ENCODE measurements around the gene ART3. TPM values are rescaled to one million over a fixed set of nuclear protein-coding genes. Genes with fewer than 3 reads are reported as not detected.

The ART3 gene
- total RNA-seq, 1 donor from 2014 or later = 0.40 TPM

GRCh38 chr4:76087007-76087769 is 12.7 kb downstream of the ART3 start:
- Mint-ChIP-seq H3K4me1 (ENCODE audit: low read depth) (peaks cover 7% of the 10 kb centered on the region), H3K4me3 (ENCODE audit: unreplicated experiment) (peak overlapping the region; percentile 56), H3K27ac (ENCODE audit: unreplicated experiment) (no peak overlapping the region), H3K36me3 (ENCODE audit: low read depth) (no peaks in the 10 kb centered on the region), H3K27me3 (ENCODE audit: low read depth) (no peaks in the 10 kb centered on the region), H3K9me3 (ENCODE audit: low read depth) (no peaks in the 10 kb centered on the region)
- peak; percentile 78 for TF ChIP-seq CTCF (IDR thresholded peaks at IDR 0.05)
- no peak for DNase-seq (ENCODE audit: low spot score)

GRCh38 chr4:76088719-76089118 is 14.2 kb downstream of the ART3 start:
- H3K36me3 Mint-ChIP-seq (ENCODE audit: low read depth) = no peaks in the 10 kb centered on the region
- TF ChIP-seq CTCF (IDR thresholded peaks at IDR 0.05) = no peak
- H3K9me3 Mint-ChIP-seq (ENCODE audit: low read depth) = no peaks in the 10 kb centered on the region
- no peak for DNase-seq (ENCODE audit: low spot score)
- H3K27ac Mint-ChIP-seq (ENCODE audit: unreplicated experiment) = no peak overlapping the region
- no peaks in the 10 kb centered on the region for H3K27me3 Mint-ChIP-seq (ENCODE audit: low read depth)
- peaks cover 7% of the 10 kb centered on the region for H3K4me1 Mint-ChIP-seq (ENCODE audit: low read depth)
- H3K4me3 Mint-ChIP-seq (ENCODE audit: unreplicated experiment) = no peak overlapping the region

- H3K4me3 Mint-ChIP-seq (ENCODE audit: unreplicated experiment) = no peak overlapping the region
Observed at GRCh38 chr4:76090241-76090691, 15.8 kb downstream of the ART3 start.

GRCh38 chr4:76091052-76091451 is 16.5 kb downstream of the ART3 start:
- H3K27me3 Mint-ChIP-seq (ENCODE audit: low read depth) = no peaks in the 10 kb centered on the region
- H3K36me3 Mint-ChIP-seq (ENCODE audit: low read depth) = no peaks in the 10 kb centered on the region
- peaks cover 7% of the 10 kb centered on the region for H3K4me1 Mint-ChIP-seq (ENCODE audit: low read depth)
- H3K9me3 Mint-ChIP-seq (ENCODE audit: low read depth) = no peaks in the 10 kb centered on the region
- H3K4me3 Mint-ChIP-seq (ENCODE audit: unreplicated experiment) = no peak overlapping the region
- H3K27ac Mint-ChIP-seq (ENCODE audit: unreplicated experiment) = no peak overlapping the region
- TF ChIP-seq CTCF (IDR thresholded peaks at IDR 0.05) = no peak
- no peak for DNase-seq (ENCODE audit: low spot score)

More at GRCh38 chr4:76090241-76090691, 15.8 kb downstream of the ART3 start:
- DNase-seq (ENCODE audit: low spot score) = no peak
- Mint-ChIP-seq H3K27ac (ENCODE audit: unreplicated experiment) (no peak overlapping the region), H3K36me3 (ENCODE audit: low read depth) (no peaks in the 10 kb centered on the region), H3K4me1 (ENCODE audit: low read depth) (peaks cover 7% of the 10 kb centered on the region), H3K9me3 (ENCODE audit: low read depth) (no peaks in the 10 kb centered on the region), H3K27me3 (ENCODE audit: low read depth) (no peaks in the 10 kb centered on the region)
- no peak for TF ChIP-seq CTCF (IDR thresholded peaks at IDR 0.05)

GRCh38 chr4:76095568-76095967 is 21.1 kb downstream of the ART3 start:
- no peak for DNase-seq (ENCODE audit: low spot score)
- no peak overlapping the region for H3K4me3 Mint-ChIP-seq (ENCODE audit: unreplicated experiment)
- no peaks in the 10 kb centered on the region for H3K36me3 Mint-ChIP-seq (ENCODE audit: low read depth)
- H3K27ac Mint-ChIP-seq (ENCODE audit: unreplicated experiment) = no peak overlapping the region
- no peaks in the 10 kb centered on the region for H3K9me3 Mint-ChIP-seq (ENCODE audit: low read depth)
- H3K27me3 Mint-ChIP-seq (ENCODE audit: low read depth) = no peaks in the 10 kb centered on the region
- no peaks in the 10 kb centered on the region for H3K4me1 Mint-ChIP-seq (ENCODE audit: low read depth)
- no peak for TF ChIP-seq CTCF (IDR thresholded peaks at IDR 0.05)
